ENCODE measurements around the gene RPSA.
"Not testable (repeated sequence)": the region's sequence is repeated elsewhere in the genome, so short reads cannot be mapped to it uniquely, and the experiment has no call there.

Gene RPSA

GRCh38 chr3:39406368-39407258 lies at the start of gene RPSA:
Gene RPSA (plus strand): TSS chr3:39406720. CDS start chr3:39407654, 934 bp downstream.
- DNase-seq (ENCODE audit: low read depth), result peak; percentile 89

GRCh38 chr3:39358333-39358732 lies 48.2 kb upstream of the RPSA start:
- DNase-seq (ENCODE audit: low read depth), result no peak

- DNase-seq (ENCODE audit: low read depth), result no peak
These were observed 45.1 kb upstream of the RPSA start for GRCh38 chr3:39361252-39361927.

- no peak for DNase-seq (ENCODE audit: low read depth)
These were observed 44.3 kb upstream of the RPSA start for GRCh38 chr3:39362192-39362591.

- no peak for DNase-seq (ENCODE audit: low read depth)
These were observed 43.7 kb upstream of the RPSA start for GRCh38 chr3:39362812-39363211.

- DNase-seq (ENCODE audit: low read depth), result not testable (repeated sequence)
These were observed 36.1 kb upstream of the RPSA start for GRCh38 chr3:39370450-39370849.

- no peak for DNase-seq (ENCODE audit: low read depth)
These were observed 33.7 kb upstream of the RPSA start for GRCh38 chr3:39372833-39373232.

GRCh38 chr3:39376959-39377634 lies 29.4 kb upstream of the RPSA start:
- DNase-seq (ENCODE audit: low read depth), result no peak

GRCh38 chr3:39378088-39378487 lies 28.4 kb upstream of the RPSA start:
- DNase-seq (ENCODE audit: low read depth), result no peak

- no peak for DNase-seq (ENCODE audit: low read depth)
These were observed 27.4 kb upstream of the RPSA start for GRCh38 chr3:39378957-39379777.

GRCh38 chr3:39379778-39380155 lies 26.8 kb upstream of the RPSA start:
- no peak for DNase-seq (ENCODE audit: low read depth)

- no peak for DNase-seq (ENCODE audit: low read depth)
These were observed 25.1 kb upstream of the RPSA start for GRCh38 chr3:39381432-39381831.

- DNase-seq (ENCODE audit: low read depth), result peak; percentile 51
These were observed 23.3 kb upstream of the RPSA start, which contains the start of gene SLC25A38 for GRCh38 chr3:39383045-39383880. Gene SLC25A38 (plus strand): TSS chr3:39383370. CDS start chr3:39383725, 355 bp downstream.

GRCh38 chr3:39383881-39384664 lies 22.4 kb upstream of the RPSA start:
- peak; percentile 53 for DNase-seq (ENCODE audit: low read depth)

GRCh38 chr3:39384665-39385000 lies 21.9 kb upstream of the RPSA start:
- DNase-seq (ENCODE audit: low read depth), result no peak

GRCh38 chr3:39385456-39386090 lies 20.9 kb upstream of the RPSA start:
- DNase-seq (ENCODE audit: low read depth), result no peak

- no peak for DNase-seq (ENCODE audit: low read depth)
These were observed 20.2 kb upstream of the RPSA start for GRCh38 chr3:39386318-39386717.

- no peak for DNase-seq (ENCODE audit: low read depth)
These were observed 19.0 kb upstream of the RPSA start for GRCh38 chr3:39387411-39387975.

- DNase-seq (ENCODE audit: low read depth), result no peak
These were observed 18.4 kb upstream of the RPSA start for GRCh38 chr3:39388153-39388552.

All from non-pigmented ciliary epithelial cell (primary cell).